Ectodermal cell (in vitro differentiated cells): ENCODE measurements around the gene PDZD4.

Source experiments
- H3K27ac ChIP-seq: 2 replicates; pipeline ENCODE4 v1.7.0; 2013; ENCODE audit warnings: mild to moderate bottlenecking, low read depth, low read length; ENCODE audit not compliant: insufficient read depth, poor library complexity, severe bottlenecking
- H3K27me3 ChIP-seq: 2 replicates; pipeline ENCODE4 v1.7.0; 2013; ENCODE audit warnings: mild to moderate bottlenecking, low read length; ENCODE audit not compliant: insufficient read depth, control insufficient read depth, poor library complexity, severe bottlenecking
- H3K36me3 ChIP-seq: one replicate; pipeline ENCODE4 v1.7.0; 2013; ENCODE audit warnings: low read length; ENCODE audit not compliant: control insufficient read depth, insufficient read depth
- H3K4me1 ChIP-seq: one replicate; pipeline ENCODE4 v1.7.0; 2013; ENCODE audit warnings: low read length; ENCODE audit not compliant: control insufficient read depth, insufficient read depth
- H3K4me3 ChIP-seq: 2 replicates; pipeline ENCODE4 v1.7.0; 2013; ENCODE audit warnings: low read depth, low read length, control low read depth; ENCODE audit not compliant: insufficient read depth
- H3K9me3 ChIP-seq: 2 replicates; pipeline ENCODE4 v1.7.0; 2013; ENCODE audit warnings: mild to moderate bottlenecking, low read length, moderate library complexity; ENCODE audit not compliant: control insufficient read depth
- WGBS, 2 experiments: methylation state at CpG; one replicate each; pipeline ENCODE4 v1.1.7; 2013; ENCODE audit warnings: missing lambda C conversion rate in 2 of 2; 5-methylcytosine and 5-hydroxymethylcytosine counted together

The PDZD4 gene

GRCh38 chrX:153777261-153778090 is 52.9 kb downstream of the PDZD4 start:
- WGBS, 2 experiments, result 93 to 95% methylated on average over 34 of the region's 34 CpGs
- Histone ChIP-seq H3K27me3 (no peaks in the 10 kb centered on the region), H3K27ac (no peak overlapping the region), H3K4me1 (peaks cover 2% of the 10 kb centered on the region), H3K4me3 (no peak overlapping the region), H3K36me3 (no peaks in the 10 kb centered on the region), H3K9me3 (no peaks in the 10 kb centered on the region)

- H3K4me3 ChIP-seq, result no peak overlapping the region
- H3K27me3 ChIP-seq, result no peaks in the 10 kb centered on the region
- H3K9me3 ChIP-seq, result no peaks in the 10 kb centered on the region
- peaks cover 2% of the 10 kb centered on the region for H3K4me1 ChIP-seq
- no peaks in the 10 kb centered on the region for H3K36me3 ChIP-seq
- no peak overlapping the region for H3K27ac ChIP-seq
- 94 to 96% methylated on average over 13 to 15 of the region's 22 CpGs for WGBS, 2 experiments
Observed at GRCh38 chrX:153776611-153777045, 53.7 kb downstream of the PDZD4 start.

- H3K36me3 ChIP-seq, result no peaks in the 10 kb centered on the region
- no peaks in the 10 kb centered on the region for H3K27me3 ChIP-seq
- H3K9me3 ChIP-seq, result no peaks in the 10 kb centered on the region
- H3K4me3 ChIP-seq, result no peak overlapping the region
- H3K4me1 ChIP-seq, result peaks cover 2% of the 10 kb centered on the region
- WGBS, 2 experiments, result 98% methylated on average over 4 to 16 of the region's 20 CpGs
- H3K27ac ChIP-seq, result no peak overlapping the region
Observed at GRCh38 chrX:153776120-153776599, 54.2 kb downstream of the PDZD4 start.

GRCh38 chrX:153775293-153776119 is 54.8 kb downstream of the PDZD4 start:
- 95 to 96% methylated on average over 42 of the region's 42 CpGs for WGBS, 2 experiments
- Histone ChIP-seq H3K27ac (no peak overlapping the region), H3K4me3 (no peak overlapping the region)

GRCh38 chrX:153774576-153775292 is 55.6 kb downstream of the PDZD4 start:
- 92 to 96% methylated on average over 34 to 37 of the region's 37 CpGs for WGBS, 2 experiments

More at GRCh38 chrX:153775293-153776119, 54.8 kb downstream of the PDZD4 start:
- no peaks in the 10 kb centered on the region for H3K36me3 ChIP-seq
- H3K9me3 ChIP-seq, result no peaks in the 10 kb centered on the region
- H3K27me3 ChIP-seq, result no peaks in the 10 kb centered on the region
- peaks cover 2% of the 10 kb centered on the region for H3K4me1 ChIP-seq

DNA sequence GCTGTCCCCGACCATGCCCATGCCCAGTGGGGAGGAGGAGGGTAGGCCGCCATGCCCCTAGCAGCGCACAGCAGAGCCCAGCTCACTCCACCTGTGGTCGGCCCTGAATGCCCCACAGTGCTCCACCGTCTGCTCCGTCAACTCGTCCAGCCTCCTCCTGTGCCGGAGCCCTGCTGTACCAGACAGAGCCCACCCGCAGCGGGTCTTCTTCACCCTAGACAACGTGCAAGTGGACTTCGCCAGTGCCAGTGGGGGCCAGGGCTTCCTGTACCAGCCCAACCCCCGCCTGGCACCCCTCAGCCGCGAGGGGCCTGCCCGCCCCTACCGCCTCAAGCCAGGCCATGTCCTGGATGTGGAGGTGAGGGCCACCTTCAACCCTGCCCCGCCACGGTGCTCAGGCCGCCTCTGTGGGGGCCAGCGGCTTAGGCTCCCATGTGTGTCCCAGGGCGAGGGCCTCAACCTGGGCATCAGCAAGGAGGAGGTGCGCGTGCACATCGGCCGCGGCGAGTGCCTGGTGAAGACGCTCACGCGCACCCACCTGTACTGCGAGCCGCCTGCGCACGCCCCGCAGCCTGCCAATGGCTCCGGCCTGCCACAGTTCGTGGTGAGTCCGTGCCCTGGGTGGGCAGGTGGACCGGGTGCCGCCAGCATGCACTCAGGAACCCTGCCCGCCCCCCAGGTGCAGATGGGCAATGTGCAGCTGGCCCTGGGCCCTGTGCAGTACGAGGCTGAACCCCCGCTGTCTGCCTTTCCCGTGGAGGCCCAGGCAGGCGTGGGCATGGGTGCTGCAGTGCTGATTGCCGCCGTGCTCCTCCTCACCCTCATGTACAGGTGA is 56.4 kb downstream of the PDZD4 start:
- Histone ChIP-seq H3K27ac (no peak overlapping the region), H3K4me3 (no peak overlapping the region), H3K27me3 (no peaks in the 10 kb centered on the region), H3K9me3 (no peaks in the 10 kb centered on the region), H3K4me1 (no peaks in the 10 kb centered on the region), H3K36me3 (no peaks in the 10 kb centered on the region)
- 94 to 95% methylated on average over 48 of the region's 48 CpGs for WGBS, 2 experiments

More at GRCh38 chrX:153774576-153775292, 55.6 kb downstream of the PDZD4 start:
- Histone ChIP-seq H3K4me3 (no peak overlapping the region), H3K27ac (no peak overlapping the region), H3K27me3 (no peaks in the 10 kb centered on the region), H3K9me3 (no peaks in the 10 kb centered on the region), H3K4me1 (peaks cover 2% of the 10 kb centered on the region), H3K36me3 (no peaks in the 10 kb centered on the region)

DNA sequence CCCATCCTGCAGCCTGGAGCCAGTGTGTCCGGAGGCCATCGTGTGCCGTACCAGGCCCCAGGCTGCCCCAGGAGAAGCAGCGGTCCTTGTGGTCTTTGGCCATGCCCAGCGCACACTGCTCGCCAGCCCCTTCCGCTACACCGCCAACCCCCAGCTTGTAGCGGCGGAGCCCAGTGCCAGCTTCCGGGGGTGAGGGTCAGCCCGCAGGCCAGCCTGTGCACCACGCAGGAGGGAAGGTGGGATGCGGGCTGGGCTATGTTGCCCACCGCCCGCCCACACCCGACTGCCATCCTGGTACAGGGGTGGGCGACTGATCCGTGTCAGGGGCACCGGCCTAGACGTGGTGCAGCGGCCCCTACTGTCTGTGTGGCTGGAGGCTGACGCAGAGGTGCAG is 57.1 kb downstream of the PDZD4 start:
- 96% methylated on average over 23 of the region's 23 CpGs for WGBS, 2 experiments
- H3K4me1 ChIP-seq, result no peaks in the 10 kb centered on the region
- H3K9me3 ChIP-seq, result no peaks in the 10 kb centered on the region
- no peaks in the 10 kb centered on the region for H3K27me3 ChIP-seq
- no peak overlapping the region for H3K4me3 ChIP-seq
- no peak overlapping the region for H3K27ac ChIP-seq
- H3K36me3 ChIP-seq, result no peaks in the 10 kb centered on the region

GRCh38 chrX:153772316-153773217 is 57.8 kb downstream of the PDZD4 start:
- Histone ChIP-seq H3K27ac (no peak overlapping the region), H3K9me3 (no peaks in the 10 kb centered on the region), H3K4me1 (no peaks in the 10 kb centered on the region), H3K4me3 (no peak overlapping the region), H3K36me3 (no peaks in the 10 kb centered on the region), H3K27me3 (no peaks in the 10 kb centered on the region)
- WGBS, 2 experiments, result 88 to 90% methylated on average over 21 of the region's 21 CpGs
